Measurements from ENCODE around the gene SULT6B1.
"Not testable (repeated sequence)": the region's sequence is repeated elsewhere in the genome, so short reads cannot be mapped to it uniquely, and the experiment has no call there.

The SULT6B1 gene, protein sequence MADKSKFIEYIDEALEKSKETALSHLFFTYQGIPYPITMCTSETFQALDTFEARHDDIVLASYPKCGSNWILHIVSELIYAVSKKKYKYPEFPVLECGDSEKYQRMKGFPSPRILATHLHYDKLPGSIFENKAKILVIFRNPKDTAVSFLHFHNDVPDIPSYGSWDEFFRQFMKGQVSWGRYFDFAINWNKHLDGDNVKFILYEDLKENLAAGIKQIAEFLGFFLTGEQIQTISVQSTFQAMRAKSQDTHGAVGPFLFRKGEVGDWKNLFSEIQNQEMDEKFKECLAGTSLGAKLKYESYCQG

GRCh38 chr2:37188570-37188969, at the start of gene SULT6B1:
Gene SULT6B1 (minus strand): TSS chr2:37188670. CDS start chr2:37188640, 30 bp downstream.
- Histone ChIP-seq H3K27me3 (no peaks in the 10 kb centered on the region), H3K4me2 (no peak within 1 kb of the TSS), H3K27ac (no peak within 1 kb of the TSS), H3K9ac (no peak within 1 kb of the TSS), H3K9me3 (replicated peaks in 1 of 11) (no peaks in the 10 kb centered on the region), H3K4me1 (no peaks in the 10 kb centered on the region), H3K4me3 (no peak within 1 kb of the TSS), H3K36me3 (no peaks in the 10 kb centered on the region), H4K20me1 (no peaks in the 10 kb centered on the region)
- TF ChIP-seq Cebpa-rat (IDR thresholded peaks at IDR 0.05) = no peak

DNA sequence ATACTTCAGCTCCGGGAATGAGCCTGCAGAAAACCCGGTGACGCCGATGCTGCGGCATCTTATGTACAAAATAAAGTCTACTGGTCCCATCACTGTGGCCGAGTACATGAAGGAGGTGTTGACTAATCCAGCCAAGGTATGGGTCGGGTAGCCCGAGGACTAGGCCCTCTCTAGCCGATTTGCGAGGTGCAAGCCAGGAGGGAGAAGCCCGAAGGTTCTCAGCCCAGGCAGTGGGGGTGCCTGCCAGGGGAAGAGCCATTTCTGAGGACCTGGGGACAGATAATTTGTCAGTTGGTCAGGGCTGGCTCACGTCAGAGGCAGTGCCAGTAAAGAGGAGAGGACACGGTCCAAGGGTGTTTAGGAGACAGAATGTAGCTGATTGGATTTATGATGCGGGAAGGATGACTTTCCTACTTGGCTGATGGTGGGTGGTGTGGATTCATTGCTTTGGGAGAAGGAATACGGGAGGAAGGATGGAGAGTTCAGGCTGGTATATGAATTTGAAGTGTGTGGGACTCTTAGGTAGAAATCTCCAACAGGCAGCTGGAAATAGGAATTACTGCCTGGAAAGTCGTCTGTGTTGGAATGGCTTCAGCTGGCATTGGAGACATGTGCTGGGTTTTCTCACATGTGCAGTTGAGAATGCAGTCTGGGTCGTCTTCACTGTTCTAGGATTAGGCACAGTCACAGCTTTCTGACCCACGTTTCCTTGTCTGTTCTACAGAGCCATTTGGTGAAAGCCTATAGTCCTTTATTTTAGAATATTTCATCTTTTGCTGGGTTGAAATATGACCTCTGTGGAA, 43.9 kb upstream of the SULT6B1 start:
- TF ChIP-seq Cebpa-rat (IDR thresholded peaks at IDR 0.05) = no peak
- Histone ChIP-seq H3K4me3 (peak overlapping the region; percentile 74 to 97 (median 86)), H3K36me3 (peaks cover 40 to 68% (median 50%) of the 10 kb centered on the region in 11 experiments), H3K4me2 (peak overlapping the region; percentile 82 to 98 (median 92)), H3K9ac (peak overlapping the region; percentile 85 to 92 (median 90)), H4K20me1 (peaks cover 0 to 71% (median 33%) of the 10 kb centered on the region in 11 experiments; a peak in 21 of 22 replicates), H3K4me1 (peaks cover 21 to 39% (median 32%) of the 10 kb centered on the region in 10 experiments), H3K27me3 (no peaks in the 10 kb centered on the region), H3K9me3 (replicated peaks in 1 of 11) (no peaks in the 10 kb centered on the region), H3K27ac (peak overlapping the region; percentile 84 to 93 (median 89))

DNA sequence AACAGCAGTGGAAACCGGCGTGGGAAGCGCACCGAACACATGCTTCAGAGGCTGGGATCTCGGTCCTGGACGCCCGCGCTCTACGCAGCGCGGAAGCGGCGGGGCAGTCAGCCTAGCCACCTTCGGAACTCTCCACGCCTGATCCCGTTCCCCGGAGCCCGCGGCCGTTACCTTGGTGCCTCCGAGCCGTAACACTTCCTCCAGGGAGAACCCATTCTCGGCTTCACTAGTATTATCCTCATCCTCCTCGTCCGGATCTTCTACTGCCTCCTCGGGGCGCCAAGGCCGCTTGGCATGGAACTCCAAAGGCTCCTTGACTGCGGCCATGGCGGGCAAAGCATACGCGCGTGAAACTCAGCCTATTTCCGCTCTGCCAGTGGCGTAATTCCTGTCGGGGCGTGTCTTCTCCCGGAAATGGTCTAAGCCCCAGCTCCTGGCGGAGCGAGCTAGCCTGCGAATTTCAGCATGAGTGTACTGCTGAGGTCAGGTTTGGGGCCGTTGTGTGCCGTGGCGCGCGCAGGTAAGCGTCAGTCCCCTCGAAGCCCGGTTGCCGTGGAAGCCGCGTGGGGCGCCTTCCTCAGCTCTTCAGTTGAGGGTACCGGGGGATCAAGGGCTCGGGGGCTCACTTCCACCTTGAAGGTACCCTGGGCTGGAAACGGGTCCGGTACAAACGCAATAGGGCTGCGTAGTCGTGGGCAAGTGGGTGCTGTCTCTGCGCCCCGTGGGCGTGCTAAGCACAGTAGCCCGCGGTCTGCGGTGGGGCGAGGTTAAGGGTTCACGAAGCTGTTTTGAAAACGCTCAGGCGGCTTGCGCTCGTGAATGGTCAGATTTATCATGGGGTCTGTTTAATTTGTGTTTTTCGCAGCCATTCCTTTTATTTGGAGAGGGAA, 43.0 kb upstream of the SULT6B1 start, which contains the start of the genes CEBPZ and NDUFAF7:
Gene CEBPZ, minus strand, starts transcription at position 356 of the 890 bp plus-strand sequence. Its CDS starts 29 bp downstream, at position 327.
Gene NDUFAF7, plus strand, starts transcription at position 418 of the 890 bp plus-strand sequence. Its CDS starts 48 bp downstream, at position 466.
- peak in 2 of 11 experiments; percentile 14 to 35; a peak in 1 of 22 replicates for TF ChIP-seq Cebpa-rat (IDR thresholded peaks at IDR 0.05)
- Histone ChIP-seq H4K20me1 (peaks cover 0 to 79% (median 41%) of the 10 kb centered on the region in 11 experiments; a peak in 21 of 22 replicates), H3K4me2 (peak within 1 kb of the TSS; percentile 82 to 98 (median 92)), H3K36me3 (peaks cover 40 to 68% (median 50%) of the 10 kb centered on the region in 11 experiments), H3K4me1 (peaks cover 21 to 45% (median 37%) of the 10 kb centered on the region in 10 experiments), H3K9ac (peak within 1 kb of the TSS; percentile 85 to 92 (median 90)), H3K9me3 (replicated peaks in 1 of 11) (no peaks in the 10 kb centered on the region), H3K4me3 (peak within 1 kb of the TSS; percentile 74 to 97 (median 86)), H3K27me3 (no peaks in the 10 kb centered on the region), H3K27ac (peak within 1 kb of the TSS; percentile 84 to 93 (median 89))

DNA sequence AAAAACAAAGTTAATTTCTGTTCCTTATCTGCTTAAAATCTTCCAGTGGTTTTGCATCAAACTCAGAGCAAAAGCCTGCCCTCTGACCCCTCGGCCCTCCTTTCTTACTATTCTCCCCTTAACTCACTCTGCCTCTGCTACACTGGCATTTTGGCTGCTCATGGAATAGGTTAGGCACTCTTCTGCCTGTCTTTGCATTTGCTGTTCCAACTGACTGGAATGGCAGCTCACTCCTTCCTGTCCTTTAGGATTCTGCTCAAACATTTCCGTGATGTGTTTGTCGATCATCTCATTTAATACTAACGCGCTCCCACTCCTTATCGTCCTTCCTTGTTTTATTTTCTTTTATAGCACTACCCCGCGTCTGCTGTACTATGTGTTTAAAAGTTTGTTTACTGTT, 42.1 kb upstream of the SULT6B1 start:
- H4K20me1 ChIP-seq = peaks cover 0 to 85% (median 47%) of the 10 kb centered on the region in 11 experiments; a peak in 21 of 22 replicates
- peaks cover 21 to 45% (median 38%) of the 10 kb centered on the region in 10 experiments for H3K4me1 ChIP-seq
- H3K4me3 ChIP-seq = peak overlapping the region; percentile 74 to 97 (median 86)
- H3K4me2 ChIP-seq = peak overlapping the region; percentile 82 to 98 (median 92)
- H3K36me3 ChIP-seq = peaks cover 35 to 65% (median 46%) of the 10 kb centered on the region in 11 experiments
- H3K27ac ChIP-seq = peak overlapping the region; percentile 84 to 93 (median 89); a peak in 21 of 22 replicates
- H3K27me3 ChIP-seq = no peaks in the 10 kb centered on the region
- no peak for TF ChIP-seq Cebpa-rat (IDR thresholded peaks at IDR 0.05)
- peak overlapping the region; percentile 85 to 92 (median 90) for H3K9ac ChIP-seq
- no peaks in the 10 kb centered on the region for H3K9me3 ChIP-seq (replicated peaks in 1 of 11)

GRCh38 chr2:37228788-37229187, 40.3 kb upstream of the SULT6B1 start:
- H3K9me3 ChIP-seq (replicated peaks in 1 of 11) = no peaks in the 10 kb centered on the region
- TF ChIP-seq Cebpa-rat (IDR thresholded peaks at IDR 0.05) = no peak
- H4K20me1 ChIP-seq = peaks cover 12 to 83% (median 62%) of the 10 kb centered on the region in 11 experiments; a peak in 21 of 22 replicates
- H3K36me3 ChIP-seq = peaks cover 30 to 55% (median 42%) of the 10 kb centered on the region in 11 experiments
- H3K4me3 ChIP-seq = no peak overlapping the region
- H3K4me1 ChIP-seq = peaks cover 21 to 45% (median 38%) of the 10 kb centered on the region in 10 experiments
- no peak overlapping the region for H3K9ac ChIP-seq
- H3K4me2 ChIP-seq = peak overlapping the region in 4 of 11 experiments; percentile 82 to 98 (median 90); a peak in 8 of 22 replicates
- no peak overlapping the region for H3K27ac ChIP-seq
- H3K27me3 ChIP-seq = no peaks in the 10 kb centered on the region

DNA sequence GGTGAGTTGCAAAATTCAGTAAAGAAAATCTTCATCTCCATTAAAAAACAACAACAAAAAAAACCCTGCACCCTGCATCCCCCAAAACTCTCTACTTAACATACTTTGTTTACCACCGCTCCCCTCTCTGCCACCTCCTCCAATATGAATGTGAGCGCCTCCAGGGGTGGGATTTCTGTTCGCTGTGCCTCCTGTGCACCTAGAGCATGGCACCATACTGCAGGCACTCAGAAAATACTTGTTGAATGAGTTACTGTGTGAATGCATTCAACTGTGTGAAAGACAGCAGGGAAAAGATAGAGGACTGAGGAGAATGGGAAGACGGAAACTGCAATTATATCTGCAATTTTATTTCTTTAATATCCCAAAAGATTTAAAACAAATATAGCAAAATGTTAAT, 38.4 kb upstream of the SULT6B1 start:
- Histone ChIP-seq H3K4me3 (no peak overlapping the region), H3K36me3 (peaks cover 50 to 68% (median 59%) of the 10 kb centered on the region in 11 experiments), H3K9me3 (replicated peaks in 1 of 11) (no peaks in the 10 kb centered on the region), H3K4me2 (peak overlapping the region in 5 of 11 experiments; percentile 1 to 40 (median 1); a peak in 7 of 22 replicates), H3K27ac (no peak overlapping the region), H3K27me3 (no peaks in the 10 kb centered on the region), H4K20me1 (peaks cover 22 to 86% (median 77%) of the 10 kb centered on the region in 11 experiments; a peak in 21 of 22 replicates), H3K9ac (no peak overlapping the region), H3K4me1 (peaks cover 8 to 30% (median 24%) of the 10 kb centered on the region in 10 experiments)
- TF ChIP-seq Cebpa-rat (IDR thresholded peaks at IDR 0.05) = no peak

DNA sequence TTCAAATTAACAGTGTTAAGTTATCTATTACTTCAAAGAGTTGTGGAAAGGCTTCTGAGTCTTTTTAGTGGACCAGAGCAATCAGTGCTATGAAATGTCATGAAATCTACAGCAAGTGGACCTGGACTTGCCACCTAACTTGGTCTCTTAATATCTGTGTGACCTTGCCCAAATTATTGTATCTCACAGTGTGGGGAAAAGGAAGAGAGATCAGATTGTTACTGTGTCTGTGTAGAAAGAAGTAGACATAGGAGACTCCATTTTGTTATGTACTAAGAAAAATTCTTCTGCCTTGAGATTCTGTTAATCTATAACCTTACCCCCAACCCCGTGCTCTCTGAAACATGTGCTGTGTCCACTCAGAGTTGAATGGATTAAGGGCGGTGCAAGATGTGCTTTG, 36.7 kb upstream of the SULT6B1 start:
- H4K20me1 ChIP-seq = peaks cover 22 to 93% (median 73%) of the 10 kb centered on the region in 11 experiments; a peak in 21 of 22 replicates
- peaks cover 65 to 85% (median 76%) of the 10 kb centered on the region in 11 experiments for H3K36me3 ChIP-seq
- H3K4me2 ChIP-seq = not testable (repeated sequence)

GRCh38 chr2:37224063-37224462, 35.6 kb upstream of the SULT6B1 start:
- H3K4me2 ChIP-seq = no peak overlapping the region
- H4K20me1 ChIP-seq = peaks cover 22 to 87% (median 64%) of the 10 kb centered on the region in 11 experiments; a peak in 21 of 22 replicates
- H3K4me3 ChIP-seq = no peak overlapping the region
- H3K4me1 ChIP-seq = peaks cover 0 to 20% (median 10%) of the 10 kb centered on the region in 10 experiments; a peak in 15 of 20 replicates
- no peaks in the 10 kb centered on the region for H3K27me3 ChIP-seq
- H3K27ac ChIP-seq = no peak overlapping the region
- no peak for TF ChIP-seq Cebpa-rat (IDR thresholded peaks at IDR 0.05)
- H3K9me3 ChIP-seq (replicated peaks in 1 of 11) = no peaks in the 10 kb centered on the region
- no peak overlapping the region for H3K9ac ChIP-seq
- peaks cover 73 to 91% (median 86%) of the 10 kb centered on the region in 11 experiments for H3K36me3 ChIP-seq

More for the DNA sequence above, 36.7 kb upstream of the SULT6B1 start:
- H3K27me3 ChIP-seq; H3K9me3 ChIP-seq (replicated peaks in 1 of 11); H3K27ac ChIP-seq; H3K4me3 ChIP-seq; H3K9ac ChIP-seq: not testable (repeated sequence)
- H3K4me1 ChIP-seq = peaks cover 8 to 30% (median 20%) of the 10 kb centered on the region in 10 experiments

Data from BLaER1 treated with 17β-estradiol and CSF1 and Interleukin-3, amounts not matched to agents 10 nM and 100 nM (cell line).